BE2C (cell line): ENCODE results near the gene PPP6R1.

Experiments used
- DNase-seq: peaks from one replicate; pipeline ENCODE4 v3.0.0-alpha.2; 2020
- H3K27me3 ChIP-seq: fragments of 250-450 bp; sonication (Bioruptor Pico); 2 replicates; pipeline ENCODE4 v1.5.1; 2020; ENCODE audit warnings: mild to moderate bottlenecking
- H3K36me3 ChIP-seq: fragments of 250-450 bp; sonication (Bioruptor Pico); 2 replicates; pipeline ENCODE4 v1.5.1; 2020; ENCODE audit warnings: mild to moderate bottlenecking
- H3K4me1 ChIP-seq: fragments of 250-450 bp; sonication (Bioruptor Pico); 2 replicates; pipeline ENCODE4 v1.5.1; 2020
- H3K4me3 ChIP-seq: 2 replicates; pipeline ENCODE4 v1.5.1; 2011; ENCODE audit warnings: low read depth, low read length
- H3K9me3 ChIP-seq: fragments of 250-450 bp; sonication (Bioruptor Pico); 2 replicates; pipeline ENCODE4 v1.5.1; 2020
- CTCF ChIP-seq: IDR thresholded peaks from 2 replicates; pipeline ENCODE4 v1.5.1; 2012; ENCODE audit warnings: mild to moderate bottlenecking, low read depth, low read length

The PPP6R1 gene

DNA sequence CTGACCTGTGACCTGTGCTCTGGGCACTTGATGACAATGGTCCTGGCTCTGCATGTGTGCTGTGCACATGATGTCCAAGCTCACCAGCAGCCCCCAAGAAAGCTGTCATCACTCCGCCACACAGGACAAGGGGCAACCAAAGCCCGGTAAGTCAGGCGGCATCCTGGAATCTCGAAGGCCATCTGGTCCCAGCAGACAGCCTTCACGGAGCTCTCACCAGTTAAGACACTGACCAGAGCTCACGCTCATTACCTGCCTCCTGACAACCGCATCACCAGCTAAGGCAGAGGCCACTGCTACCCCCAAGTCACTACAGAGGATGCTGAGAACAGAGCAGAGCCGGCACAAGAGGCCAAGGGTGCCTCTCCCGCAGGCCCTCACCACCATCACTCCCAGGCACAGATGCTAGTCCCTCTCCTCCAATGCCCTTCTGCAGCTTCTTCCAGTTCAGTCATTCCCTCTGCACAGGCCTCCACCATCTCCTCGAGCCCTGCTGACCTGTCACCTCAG is 10.6 kb downstream of the PPP6R1 start:
- no peaks in the 10 kb centered on the region for H3K27me3 ChIP-seq
- H3K36me3 ChIP-seq: peaks cover 31% of the 10 kb centered on the region
- peaks cover 7% of the 10 kb centered on the region; the same call in 1 of the 2 replicates for H3K4me1 ChIP-seq
- H3K9me3 ChIP-seq: no peaks in the 10 kb centered on the region
- DNase-seq: no peak
- no peak overlapping the region for H3K4me3 ChIP-seq
- TF ChIP-seq CTCF: no peak

DNA sequence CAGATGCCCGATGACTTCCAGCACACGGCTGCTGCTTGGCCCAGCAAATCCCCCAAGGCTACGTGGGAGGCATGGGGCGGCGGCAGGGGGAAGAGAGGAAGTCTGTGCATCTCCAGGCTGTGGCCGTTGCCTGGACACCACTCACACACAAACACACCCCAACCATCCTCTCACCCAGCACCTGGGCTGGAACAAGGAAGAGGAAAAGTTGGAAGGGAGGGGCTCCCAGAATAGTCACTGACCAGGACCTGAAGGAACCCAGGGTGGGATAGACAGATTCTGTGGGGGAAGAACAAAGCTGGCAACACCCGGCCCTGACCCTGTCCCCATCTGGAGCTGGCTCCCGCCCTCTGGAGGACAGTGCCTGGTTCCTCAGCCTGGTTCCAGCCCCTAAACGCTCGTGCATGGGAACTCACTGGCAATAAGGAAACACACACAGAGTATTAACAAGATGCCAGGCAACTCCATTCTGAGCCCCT is 11.2 kb downstream of the PPP6R1 start:
- DNase-seq: no peak
- Histone ChIP-seq H3K9me3 (no peaks in the 10 kb centered on the region), H3K27me3 (no peaks in the 10 kb centered on the region), H3K36me3 (peaks cover 35% of the 10 kb centered on the region), H3K4me3 (no peak overlapping the region), H3K4me1 (peaks cover 7% of the 10 kb centered on the region; the same call in 1 of the 2 replicates)
- 0 out of 2 replicates have a peak, but pooled peaks have one; percentile 7 for TF ChIP-seq CTCF

DNA sequence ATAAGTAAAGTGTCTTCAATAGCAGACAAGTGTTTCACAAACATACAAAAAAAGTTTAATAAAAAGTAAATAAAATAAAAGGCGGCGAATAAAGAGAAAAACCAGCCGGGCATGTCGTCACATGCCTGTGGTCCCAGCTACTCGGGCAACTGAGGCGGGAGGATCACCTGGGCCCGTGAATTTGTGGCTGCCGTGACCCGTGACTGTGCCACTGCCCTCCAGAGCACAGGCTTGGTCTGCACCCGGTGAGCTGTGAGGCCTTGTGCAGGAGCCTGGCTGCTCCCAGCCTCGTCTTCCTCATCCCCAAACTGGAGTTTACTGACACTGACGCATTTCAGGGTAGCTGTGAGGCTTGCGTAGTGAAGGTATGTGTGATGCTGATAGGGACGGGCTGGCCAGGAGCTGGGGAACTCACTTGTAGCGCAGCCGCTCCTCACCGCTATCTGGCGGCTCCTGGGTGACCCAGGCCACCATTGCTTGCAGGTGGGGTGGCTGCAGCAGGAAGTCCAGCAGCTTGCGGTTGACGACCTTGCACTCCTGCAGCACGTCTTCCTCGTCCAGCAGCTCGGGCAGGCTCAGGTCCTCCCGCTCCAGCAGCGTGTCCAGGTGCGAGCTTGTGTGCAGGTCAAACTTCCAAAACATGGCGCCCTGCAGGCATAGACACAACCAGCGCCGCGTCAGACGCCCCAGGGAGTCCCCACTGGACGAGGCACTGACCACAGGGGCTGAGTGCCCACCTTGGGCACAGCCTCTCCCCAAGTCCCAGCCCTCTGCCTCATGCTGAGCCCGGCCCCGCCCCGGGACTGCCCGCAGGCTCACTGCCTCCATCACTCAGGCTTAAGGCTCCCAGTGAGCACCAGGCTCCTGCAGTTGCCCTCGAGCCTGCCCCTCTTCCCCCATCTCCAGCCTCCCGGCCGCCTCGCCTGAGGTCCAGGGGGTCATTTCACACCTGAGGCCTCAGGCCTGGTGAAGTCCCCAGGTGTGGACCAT is 12.1 kb downstream of the PPP6R1 start:
- no peaks in the 10 kb centered on the region for H3K9me3 ChIP-seq
- no peak overlapping the region for H3K4me3 ChIP-seq
- no peak for DNase-seq
- H3K27me3 ChIP-seq: no peaks in the 10 kb centered on the region
- TF ChIP-seq CTCF: no peak
- H3K4me1 ChIP-seq: peaks cover 7% of the 10 kb centered on the region; the same call in 1 of the 2 replicates
- H3K36me3 ChIP-seq: peaks cover 44% of the 10 kb centered on the region

DNA sequence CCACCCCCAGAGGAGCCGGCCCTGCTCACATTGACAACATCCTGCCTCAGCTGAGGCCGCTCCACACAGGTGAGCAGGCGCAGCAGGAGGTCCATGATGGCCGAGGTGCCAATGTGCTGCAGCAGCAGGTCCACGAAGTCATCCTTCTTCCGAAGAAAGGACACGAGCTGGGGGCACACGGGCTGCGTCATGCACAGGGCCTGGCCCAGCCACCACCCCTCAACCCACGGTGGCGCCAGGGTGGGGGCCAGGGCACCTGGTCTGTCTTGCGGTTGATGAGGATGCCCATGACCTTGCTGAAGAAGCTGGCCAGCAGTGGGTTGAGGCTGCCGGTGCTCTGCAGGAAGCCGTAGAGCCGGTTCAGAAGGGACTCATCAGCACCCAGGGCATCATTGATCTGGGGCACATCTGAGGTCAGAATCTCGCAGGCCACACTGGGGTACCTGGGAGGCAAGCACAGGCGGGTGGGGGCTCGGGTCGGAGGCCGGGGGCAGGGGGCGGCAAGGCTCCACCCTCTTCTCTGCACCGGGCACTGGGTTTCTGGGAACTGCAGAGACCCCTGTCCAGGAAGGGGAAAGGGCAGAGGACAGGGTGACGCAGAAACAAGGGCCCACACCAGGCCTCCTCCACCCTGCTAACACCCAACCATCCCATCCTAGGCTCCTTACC is 13.4 kb downstream of the PPP6R1 start:
- DNase-seq: no peak
- no peaks in the 10 kb centered on the region for H3K9me3 ChIP-seq
- peaks cover 7% of the 10 kb centered on the region; the same call in 1 of the 2 replicates for H3K4me1 ChIP-seq
- H3K27me3 ChIP-seq: no peaks in the 10 kb centered on the region
- no peak for TF ChIP-seq CTCF
- peaks cover 55% of the 10 kb centered on the region for H3K36me3 ChIP-seq
- no peak overlapping the region for H3K4me3 ChIP-seq

GRCh38 chr19:55244004-55244680 is 14.7 kb downstream of the PPP6R1 start:
- TF ChIP-seq CTCF: no peak
- Histone ChIP-seq H3K4me1 (peaks cover 7% of the 10 kb centered on the region; the same call in 1 of the 2 replicates), H3K36me3 (peaks cover 66% of the 10 kb centered on the region), H3K9me3 (no peaks in the 10 kb centered on the region), H3K4me3 (no peak overlapping the region), H3K27me3 (no peaks in the 10 kb centered on the region)
- DNase-seq: no peak
